ENCODE results near the gene ENDOV.

GRCh38 chr17:80393241-80393890 is 21.6 kb upstream of the ENDOV start:
- TF ChIP-seq EZH2phosphoT487 (IDR thresholded peaks at IDR 0.05; ENCODE audit: low read depth) (no peak), CTCF (IDR thresholded peaks at IDR 0.05; ENCODE audit: low read depth, low read length) (no peak)

All from OCI-LY3 (cell line).